IMR-90 (cell line): ENCODE measurements around the gene DRICH1. TPM values are rescaled to one million over a fixed set of nuclear protein-coding genes. Genes with fewer than 3 reads are reported as not detected.

Source experiments
- ATAC-seq: fragments of 200-7000 bp; cut with Tn5 transposase; 2 replicates; pipeline ENCODE4 v1.9.1; 2020; ENCODE audit warnings: low read depth, mild to moderate bottlenecking, moderate library complexity
- BruUV-seq: library from RNA; stranded (reverse); fragments of 400-500 nt; replicated peaks from 2 replicates; lab custom pipeline; 2021; lab: Mats Ljungman, UMichigan
- CTCF ChIA-PET: fragments of 300-600 bp; formaldehyde crosslinking; extraction: SDS; loops from one replicate; lab custom pipeline; 2021; ENCODE audit warnings: antibody characterized with exemption; lab: Yijun Ruan, JAX
- POLR2A ChIA-PET: fragments of 300-600 bp; sonication (Branson Sonifier 250); formaldehyde crosslinking; loops from one replicate; lab custom pipeline; 2022; ENCODE audit warnings: antibody characterized with exemption; ENCODE audit not compliant: unreplicated experiment; lab: Charles Lee
- DNase-seq: peaks from one replicate; pipeline ENCODE4 v3.0.0; 2013
- H2AFZ ChIP-seq: replicated peaks from 2 replicates; pipeline ENCODE3; 2013; ENCODE audit warnings: low read length, mild to moderate bottlenecking; ENCODE audit not compliant: poor library complexity
- H2AK5ac ChIP-seq: 2 replicates; pipeline ENCODE4 v1.6.1; 2013; ENCODE audit warnings: low read depth, low read length, inconsistent platforms
- H2AK9ac ChIP-seq: replicated peaks from 2 replicates; pipeline ENCODE3; 2013; ENCODE audit warnings: mild to moderate bottlenecking, low read depth, low read length, moderate library complexity; ENCODE audit not compliant: poor library complexity
- H2BK120ac ChIP-seq: 2 replicates; pipeline ENCODE4 v1.6.1; 2013; ENCODE audit warnings: low read depth, low read length, inconsistent platforms
- H2BK15ac ChIP-seq: 3 replicates; pipeline ENCODE4 v1.6.1; 2013; ENCODE audit warnings: low read depth, low read length, inconsistent platforms
- H2BK20ac ChIP-seq: 2 replicates; pipeline ENCODE4 v1.6.1; 2013; ENCODE audit warnings: low read depth, mild to moderate bottlenecking, inconsistent platforms, low read length, moderate library complexity
- H2BK5ac ChIP-seq: 2 replicates; pipeline ENCODE4 v1.6.1; 2013; ENCODE audit warnings: mild to moderate bottlenecking, low read depth, low read length, inconsistent platforms; ENCODE audit not compliant: poor library complexity, severe bottlenecking
- H3K14ac ChIP-seq: replicated peaks from 2 replicates; pipeline ENCODE4 v1.6.1; 2013; ENCODE audit warnings: low read depth, low read length, inconsistent platforms
- H3K18ac ChIP-seq: 2 replicates; pipeline ENCODE4 v1.6.1; 2013; ENCODE audit warnings: low read depth, low read length, control low read depth
- H3K23ac ChIP-seq: 2 replicates; pipeline ENCODE4 v1.6.1; 2013; ENCODE audit warnings: low read depth, low read length, inconsistent platforms
- H3K27ac ChIP-seq: 2 replicates; pipeline ENCODE4 v1.5.1; 2013; ENCODE audit warnings: mild to moderate bottlenecking, control low read depth, low read length; ENCODE audit not compliant: insufficient read depth
- H3K27me3 ChIP-seq: 2 replicates; pipeline ENCODE4 v1.6.1; 2013; ENCODE audit warnings: low read length; ENCODE audit not compliant: control insufficient read depth, insufficient read depth
- H3K36me3 ChIP-seq: 2 replicates; pipeline ENCODE4 v1.6.1; 2013; ENCODE audit warnings: low read length, mixed read lengths; ENCODE audit not compliant: control insufficient read depth, insufficient read depth
- H3K4ac ChIP-seq: 2 replicates; pipeline ENCODE4 v1.6.1; 2013; ENCODE audit warnings: low read depth, low read length, inconsistent platforms
- H3K4me1 ChIP-seq: 2 replicates; pipeline ENCODE4 v1.6.1; 2013; ENCODE audit warnings: low read length, mixed read lengths; ENCODE audit not compliant: control insufficient read depth, insufficient read depth
- H3K4me2 ChIP-seq: 2 replicates; pipeline ENCODE4 v1.6.1; 2013; ENCODE audit warnings: low read depth, mild to moderate bottlenecking, control low read depth, low read length, moderate library complexity
- H3K4me3 ChIP-seq: 2 replicates; pipeline ENCODE4 v1.5.1; 2013; ENCODE audit warnings: low read depth, mild to moderate bottlenecking, control low read depth, low read length, moderate library complexity; ENCODE audit not compliant: insufficient read depth
- H3K56ac ChIP-seq: 2 replicates; pipeline ENCODE4 v1.6.1; 2013; ENCODE audit warnings: low read length, inconsistent platforms; ENCODE audit not compliant: insufficient read depth; ENCODE audit errors: extremely low read depth
- H3K79me1 ChIP-seq, 2 experiments: 2 replicates each; pipeline ENCODE4 v1.6.1; 2013; ENCODE audit warnings: low read length in 2 of 2, inconsistent platforms in 1 of 2, low read depth in 1 of 2
- H3K9ac ChIP-seq: 2 replicates; pipeline ENCODE4 v1.6.1; 2013; ENCODE audit warnings: low read depth, low read length, control low read depth
- H3K9me1 ChIP-seq: 2 replicates; pipeline ENCODE4 v1.6.1; 2013; ENCODE audit warnings: low read length, inconsistent platforms; ENCODE audit not compliant: insufficient read depth
- H3K9me3 ChIP-seq: 2 replicates; pipeline ENCODE4 v1.6.1; 2013; ENCODE audit warnings: low read length; ENCODE audit not compliant: control insufficient read depth, insufficient read depth
- H4K20me1 ChIP-seq: 2 replicates; pipeline ENCODE4 v1.6.1; 2013; ENCODE audit warnings: low read length, inconsistent platforms; ENCODE audit not compliant: insufficient read depth
- H4K5ac ChIP-seq: 2 replicates; pipeline ENCODE4 v1.6.1; 2013; ENCODE audit warnings: mild to moderate bottlenecking, low read depth, low read length, control low read depth
- H4K8ac ChIP-seq, 2 experiments: 2 replicates each; pipeline ENCODE4 v1.6.1; 2013; ENCODE audit warnings: low read depth in 2 of 2, low read length in 2 of 2, control low read depth in 1 of 2, inconsistent platforms in 1 of 2
- H4K91ac ChIP-seq: 2 replicates; pipeline ENCODE4 v1.6.1; 2013; ENCODE audit warnings: low read depth, low read length, inconsistent platforms; ENCODE audit not compliant: insufficient read depth
- BHLHE40 ChIP-seq: fragments of 150-350 bp; IDR thresholded peaks from 2 replicates; pipeline ENCODE4 v1.6.1; 2016; ENCODE audit warnings: mild to moderate bottlenecking, low read depth, low read length
- ELK1 ChIP-seq: fragments of 150-350 bp; IDR thresholded peaks from 2 replicates; pipeline ENCODE4 v1.6.1; 2016; ENCODE audit warnings: low read depth, mild to moderate bottlenecking, low read length, moderate library complexity, borderline replicate concordance
- MAFK ChIP-seq: IDR thresholded peaks from 2 replicates; pipeline ENCODE4 v1.6.1; 2012; ENCODE audit warnings: low read depth, low read length, improper control_type of control experiment
- SMC3 ChIP-seq: fragments of 150-350 bp; IDR thresholded peaks from 2 replicates; pipeline ENCODE4 v1.6.1; 2016; ENCODE audit warnings: low read depth, mild to moderate bottlenecking, antibody characterized with exemption, low read length, moderate library complexity
- WGBS, 2 experiments: methylation state at CpG; one replicate each; pipeline versions ENCODE4 v1.1.5 to v1.1.7; 2013; ENCODE audit warnings: missing lambda C conversion rate in 2 of 2; ENCODE audit not compliant: insufficient read length in 1 of 2; ENCODE audit errors: extremely low coverage in 2 of 2; 5-methylcytosine and 5-hydroxymethylcytosine counted together
- dilution Hi-C: fragments of 300-500 bp; cut with HindIII; formaldehyde crosslinking; loops from one replicate; pipeline ENCODE4 v1.14.3; 2018; ENCODE audit warnings: low sequenced_read_pairs; ENCODE audit not compliant: unreplicated experiment
- in situ Hi-C: fragments of 300-500 bp; cut with MboI; formaldehyde crosslinking; loops from 3 replicates; pipeline ENCODE4 v1.14.3; 2019; ENCODE audit warnings: low sequenced_read_pairs, inconsistent platforms, mixed read lengths
- intact Hi-C: fragments of 100-400 bp; cut with micrococcal nuclease; formaldehyde crosslinking; loops from 2 replicates; pipeline ENCODE4 v1.10.0; 2022
- polyA plus RNA-seq, 3 experiments: library from polyadenylated mRNA; depleted of rRNA; stranded (reverse); fragments of >200 nt; gene quantifications; 2 replicates each; pipeline ENCODE4 v1.2.3, GENCODE V29; 2012; ENCODE audit warnings: low replicate concordance in 1 of 3
- total RNA-seq: library from RNA; depleted of rRNA; stranded (reverse); fragments of >200 nt; gene quantifications from 2 replicates; pipeline ENCODE4 v1.2.3, GENCODE V29; 2012

Gene DRICH1
- total and polyA plus RNA-seq, 2 of the 4 experiments (the other 2 are of a cell fraction): 0.14 TPM; not detected in 1

GRCh38 chr22:23673826-23674690 is 41.9 kb upstream of the DRICH1 start:
- 87% methylated on average over 6 of the region's 26 CpGs; no CpG with 5 or more reads in 1 of the 2 experiments for WGBS, 2 experiments
- Histone ChIP-seq H3K56ac (no peak overlapping the region), H3K18ac (no peak overlapping the region), H3K27ac (no peak overlapping the region), H3K9me3 (no peaks in the 10 kb centered on the region), H2AK9ac (no peak overlapping the region), H2BK15ac (no peak overlapping the region), H3K14ac (no peak overlapping the region), H2BK20ac (no peak overlapping the region), H3K79me1 (no peaks in the 10 kb centered on the region), H3K36me3 (no peaks in the 10 kb centered on the region), H4K20me1 (no peaks in the 10 kb centered on the region), H3K4me3 (no peak overlapping the region), H3K4ac (no peak overlapping the region), H3K9me1 (peaks cover 3% of the 10 kb centered on the region), H4K5ac (no peak overlapping the region), H2AK5ac (no peak overlapping the region), H2AFZ (no peak overlapping the region), H3K9ac (no peak overlapping the region), H2BK5ac (no peak overlapping the region), H3K4me1 (no peaks in the 10 kb centered on the region), H4K8ac (no peak overlapping the region), H4K91ac (no peak overlapping the region), H3K4me2 (no peak overlapping the region), H3K27me3 (no peaks in the 10 kb centered on the region), H2BK120ac (no peak overlapping the region), H3K23ac (no peak overlapping the region)
- intact Hi-C loops (no loop called here), in situ Hi-C loops (no loop called here), dilution Hi-C loops (no loop called here)
- ChIA-PET POLR2A (no interaction called here), CTCF (no interaction called here)
- no peak for ATAC-seq
- DNase-seq: no peak
- BruUV-seq: no TSS peak
- TF ChIP-seq MAFK: no peak
- TF ChIP-seq ELK1: no peak
- TF ChIP-seq SMC3: no peak
- no peak for TF ChIP-seq BHLHE40
